WTC11 (cell line): ENCODE results near the gene NIPAL4. TPM values are rescaled to one million over a fixed set of nuclear protein-coding genes. Genes with fewer than 3 reads are reported as not detected.
"Not testable (repeated sequence)": the region's sequence is repeated elsewhere in the genome, so short reads cannot be mapped to it uniquely, and the experiment has no call there.

Experiments used
- ATAC-seq: fragments of 200-7000 bp; cut with Tn5 transposase; 2 replicates; pipeline ENCODE4 v1.10.0; 2021; ENCODE audit warnings: mild to moderate bottlenecking, moderate library complexity
- CTCF ChIA-PET: fragments of 300-600 bp; sonication (Branson Sonifier 250); formaldehyde crosslinking; loops from one replicate; lab custom pipeline; 2021; ENCODE audit warnings: antibody characterized with exemption; lab: Charles Lee
- POLR2A ChIA-PET: fragments of 350-600 bp; sonication (Branson Sonifier 250); formaldehyde crosslinking; loops from one replicate; lab custom pipeline; 2021; ENCODE audit warnings: antibody characterized with exemption; lab: Charles Lee
- DNase-seq: peaks from one replicate; pipeline ENCODE4 v3.0.0; 2021; ENCODE audit warnings: low spot score
- H3K27ac Mint-ChIP-seq: 2 replicates; pipeline ENCODE4 v1.8.0; 2021; ENCODE audit warnings: mixed read lengths
- H3K27me3 Mint-ChIP-seq: 2 replicates; pipeline ENCODE4 v1.8.0; 2021; ENCODE audit warnings: low read depth, mild to moderate bottlenecking, moderate library complexity, mixed read lengths
- H3K36me3 Mint-ChIP-seq: 2 replicates; pipeline ENCODE4 v1.8.0; 2021; ENCODE audit warnings: mixed read lengths
- H3K4me1 Mint-ChIP-seq: 2 replicates; pipeline ENCODE4 v1.8.0; 2022; ENCODE audit warnings: mixed read lengths
- H3K4me3 Mint-ChIP-seq: 2 replicates; pipeline ENCODE4 v1.8.0; 2021; ENCODE audit warnings: mild to moderate bottlenecking, moderate library complexity, mixed read lengths
- H3K9me3 Mint-ChIP-seq: 2 replicates; pipeline ENCODE4 v1.8.0; 2021; ENCODE audit warnings: mixed read lengths
- ELF4 ChIP-seq: sonication (generic); formaldehyde crosslinking; IDR thresholded peaks from 2 replicates; pipeline ENCODE4 v1.8.1; 2022; ENCODE audit warnings: low read depth, mild to moderate bottlenecking, moderate library complexity, missing genetic modification reagents
- EMX1 ChIP-seq: fragments of 250-450 bp; sonication (Bioruptor Pico); IDR thresholded peaks from 2 replicates; pipeline ENCODE4 v1.8.0; 2021; ENCODE audit warnings: mild to moderate bottlenecking
- ETV6 ChIP-seq: sonication (generic); formaldehyde crosslinking; IDR thresholded peaks from 2 replicates; pipeline ENCODE4 v1.8.1; 2022; ENCODE audit warnings: mild to moderate bottlenecking, missing genetic modification reagents
- FOXJ3 ChIP-seq: sonication (generic); formaldehyde crosslinking; IDR thresholded peaks from 2 replicates; pipeline ENCODE4 v1.9.0; 2021; ENCODE audit warnings: missing genetic modification reagents, mild to moderate bottlenecking, borderline replicate concordance
- MYBL2 ChIP-seq: sonication (generic); formaldehyde crosslinking; IDR thresholded peaks from 2 replicates; pipeline ENCODE4 v1.8.1; 2023; ENCODE audit warnings: mild to moderate bottlenecking, moderate library complexity, missing genetic modification reagents
- NR3C1 ChIP-seq: sonication (generic); formaldehyde crosslinking; conservative IDR thresholded peaks from 2 replicates; pipeline ENCODE4 v1.8.1; 2023; ENCODE audit warnings: low read depth, mild to moderate bottlenecking, missing genetic modification reagents
- RELA ChIP-seq: sonication (generic); formaldehyde crosslinking; IDR thresholded peaks from 2 replicates; pipeline ENCODE4 v1.8.1; 2022; ENCODE audit warnings: missing genetic modification reagents, mild to moderate bottlenecking, borderline replicate concordance
- RORB ChIP-seq: fragments of 250-450 bp; sonication (Bioruptor Pico); IDR thresholded peaks from 2 replicates; pipeline ENCODE4 v1.9.0; 2021; ENCODE audit warnings: mild to moderate bottlenecking
- SMAD4 ChIP-seq: sonication (generic); formaldehyde crosslinking; IDR thresholded peaks from 2 replicates; pipeline ENCODE4 v1.8.0; 2022; ENCODE audit warnings: mild to moderate bottlenecking, missing genetic modification reagents
- SOX15 ChIP-seq: fragments of 250-450 bp; sonication (Bioruptor Pico); IDR thresholded peaks from 2 replicates; pipeline ENCODE4 v1.9.0; 2021; ENCODE audit warnings: mild to moderate bottlenecking
- total RNA-seq: library from RNA; stranded (reverse); gene quantifications from 3 replicates; pipeline ENCODE4 v1.2.3, GENCODE V29; 2021
- TF ChIP-seq, protein P1 (sequence below): sonication (generic); formaldehyde crosslinking; IDR thresholded peaks from 2 replicates; pipeline ENCODE4 v1.8.1; 2023; ENCODE audit warnings: mild to moderate bottlenecking, missing genetic modification reagents
- TF ChIP-seq, protein P2 (sequence below): fragments of 250-450 bp; sonication (Bioruptor Pico); IDR thresholded peaks from 2 replicates; pipeline ENCODE4 v1.9.0; 2021; ENCODE audit warnings: mild to moderate bottlenecking, borderline replicate concordance
- TF ChIP-seq, protein P3 (sequence below): fragments of 200-600 bp; IDR thresholded peaks from 2 replicates; pipeline ENCODE4 v1.8.0; 2022; ENCODE audit warnings: antibody characterized with exemption
- TF ChIP-seq, protein P4 (sequence below): sonication (generic); formaldehyde crosslinking; IDR thresholded peaks from 2 replicates; pipeline ENCODE4 v1.8.1; 2023; ENCODE audit warnings: mild to moderate bottlenecking, missing genetic modification reagents, borderline replicate concordance
- TF ChIP-seq, protein P5 (sequence below): sonication (generic); formaldehyde crosslinking; IDR thresholded peaks from 2 replicates; pipeline ENCODE4 v1.8.1; 2023; ENCODE audit warnings: mild to moderate bottlenecking, missing genetic modification reagents, moderate library complexity
- TF ChIP-seq, protein P6 (sequence below): sonication (generic); formaldehyde crosslinking; IDR thresholded peaks from 2 replicates; pipeline ENCODE4 v1.8.1; 2022; ENCODE audit warnings: low read depth, missing genetic modification reagents, borderline replicate concordance

NIPAL4 gene
- total RNA-seq, 1 experiment from 2014 or later = not detected

DNA sequence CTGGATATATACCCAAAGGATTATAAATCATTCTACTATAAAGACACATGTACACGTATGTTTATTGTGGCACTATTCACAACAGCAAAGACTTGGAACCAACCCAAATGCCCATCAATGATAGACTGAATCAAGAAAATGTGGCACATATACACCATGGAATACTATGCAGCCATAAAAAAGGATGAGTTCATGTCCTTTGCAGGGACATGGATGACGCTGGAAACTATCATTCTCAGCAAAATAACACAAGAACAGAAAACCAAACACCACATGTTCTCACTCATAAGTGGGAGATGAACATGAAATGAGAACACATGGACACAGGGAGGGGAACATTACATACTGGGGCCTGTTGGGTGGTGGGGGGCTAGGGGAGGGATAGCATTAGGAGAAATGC lies 22.7 kb downstream of the NIPAL4 start:
- H3K4me1 Mint-ChIP-seq = peaks cover 20% of the 10 kb centered on the region
- POLR2A ChIA-PET, DNase-seq, ATAC-seq, H3K27ac Mint-ChIP-seq, CTCF ChIA-PET, H3K27me3 Mint-ChIP-seq, H3K4me3 Mint-ChIP-seq, H3K9me3 Mint-ChIP-seq, H3K36me3 Mint-ChIP-seq: not testable (repeated sequence)

DNA sequence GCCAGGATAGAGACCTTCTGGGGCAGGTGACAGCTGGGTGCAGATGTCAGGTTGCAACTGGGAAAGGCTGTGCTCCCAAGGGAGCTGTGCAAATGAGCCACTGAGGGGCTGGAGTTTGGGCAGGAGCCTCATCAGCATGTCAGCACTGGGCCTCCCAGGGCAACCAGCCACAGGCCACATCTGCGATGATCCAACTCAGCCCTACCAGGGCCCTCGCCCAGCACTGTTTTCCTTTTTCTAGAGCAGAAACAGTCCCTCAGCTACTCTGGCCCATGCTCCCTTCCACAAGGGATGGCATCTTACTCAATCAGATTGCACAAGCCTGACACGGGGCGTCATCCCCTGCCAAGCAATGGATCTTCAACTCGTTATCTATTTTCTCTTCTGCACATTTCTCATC lies 24.8 kb downstream of the NIPAL4 start:
- Mint-ChIP-seq H3K4me3 (no peak overlapping the region), H3K27me3 (no peaks in the 10 kb centered on the region), H3K9me3 (peaks cover 3% of the 10 kb centered on the region; the same call in 1 of the 2 replicates), H3K27ac (no peak overlapping the region), H3K4me1 (peaks cover 2% of the 10 kb centered on the region), H3K36me3 (peaks cover 11% of the 10 kb centered on the region)
- ATAC-seq = no peak
- no peak for DNase-seq
- ChIA-PET POLR2A (no interaction called here), CTCF (interaction anchor here (0.8 to 1.8 kb wide), 4 partner anchors 13 to 181 kb away, joined by 3 to 6 read pairs (median 4); no protein-coding TSS in a partner anchor)
- TF ChIP-seq, protein P1, sequence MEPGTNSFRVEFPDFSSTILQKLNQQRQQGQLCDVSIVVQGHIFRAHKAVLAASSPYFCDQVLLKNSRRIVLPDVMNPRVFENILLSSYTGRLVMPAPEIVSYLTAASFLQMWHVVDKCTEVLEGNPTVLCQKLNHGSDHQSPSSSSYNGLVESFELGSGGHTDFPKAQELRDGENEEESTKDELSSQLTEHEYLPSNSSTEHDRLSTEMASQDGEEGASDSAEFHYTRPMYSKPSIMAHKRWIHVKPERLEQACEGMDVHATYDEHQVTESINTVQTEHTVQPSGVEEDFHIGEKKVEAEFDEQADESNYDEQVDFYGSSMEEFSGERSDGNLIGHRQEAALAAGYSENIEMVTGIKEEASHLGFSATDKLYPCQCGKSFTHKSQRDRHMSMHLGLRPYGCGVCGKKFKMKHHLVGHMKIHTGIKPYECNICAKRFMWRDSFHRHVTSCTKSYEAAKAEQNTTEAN (CRISPR knock-in tag) = no peak
- TF ChIP-seq, protein P2, sequence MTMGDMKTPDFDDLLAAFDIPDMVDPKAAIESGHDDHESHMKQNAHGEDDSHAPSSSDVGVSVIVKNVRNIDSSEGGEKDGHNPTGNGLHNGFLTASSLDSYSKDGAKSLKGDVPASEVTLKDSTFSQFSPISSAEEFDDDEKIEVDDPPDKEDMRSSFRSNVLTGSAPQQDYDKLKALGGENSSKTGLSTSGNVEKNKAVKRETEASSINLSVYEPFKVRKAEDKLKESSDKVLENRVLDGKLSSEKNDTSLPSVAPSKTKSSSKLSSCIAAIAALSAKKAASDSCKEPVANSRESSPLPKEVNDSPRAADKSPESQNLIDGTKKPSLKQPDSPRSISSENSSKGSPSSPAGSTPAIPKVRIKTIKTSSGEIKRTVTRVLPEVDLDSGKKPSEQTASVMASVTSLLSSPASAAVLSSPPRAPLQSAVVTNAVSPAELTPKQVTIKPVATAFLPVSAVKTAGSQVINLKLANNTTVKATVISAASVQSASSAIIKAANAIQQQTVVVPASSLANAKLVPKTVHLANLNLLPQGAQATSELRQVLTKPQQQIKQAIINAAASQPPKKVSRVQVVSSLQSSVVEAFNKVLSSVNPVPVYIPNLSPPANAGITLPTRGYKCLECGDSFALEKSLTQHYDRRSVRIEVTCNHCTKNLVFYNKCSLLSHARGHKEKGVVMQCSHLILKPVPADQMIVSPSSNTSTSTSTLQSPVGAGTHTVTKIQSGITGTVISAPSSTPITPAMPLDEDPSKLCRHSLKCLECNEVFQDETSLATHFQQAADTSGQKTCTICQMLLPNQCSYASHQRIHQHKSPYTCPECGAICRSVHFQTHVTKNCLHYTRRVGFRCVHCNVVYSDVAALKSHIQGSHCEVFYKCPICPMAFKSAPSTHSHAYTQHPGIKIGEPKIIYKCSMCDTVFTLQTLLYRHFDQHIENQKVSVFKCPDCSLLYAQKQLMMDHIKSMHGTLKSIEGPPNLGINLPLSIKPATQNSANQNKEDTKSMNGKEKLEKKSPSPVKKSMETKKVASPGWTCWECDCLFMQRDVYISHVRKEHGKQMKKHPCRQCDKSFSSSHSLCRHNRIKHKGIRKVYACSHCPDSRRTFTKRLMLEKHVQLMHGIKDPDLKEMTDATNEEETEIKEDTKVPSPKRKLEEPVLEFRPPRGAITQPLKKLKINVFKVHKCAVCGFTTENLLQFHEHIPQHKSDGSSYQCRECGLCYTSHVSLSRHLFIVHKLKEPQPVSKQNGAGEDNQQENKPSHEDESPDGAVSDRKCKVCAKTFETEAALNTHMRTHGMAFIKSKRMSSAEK (CRISPR knock-in tag) = no peak
- TF ChIP-seq FOXJ3 (no peak), NR3C1 (CRISPR knock-in tag) (no peak), EMX1 (CRISPR knock-in tag) (no peak), RORB (no peak), ETV6 (CRISPR knock-in tag) (no peak), RELA (CRISPR knock-in tag) (no peak), SOX15 (no peak), SMAD4 (CRISPR knock-in tag) (no peak), MYBL2 (CRISPR knock-in tag) (no peak), ELF4 (CRISPR knock-in tag) (no peak)
- TF ChIP-seq, protein P3, sequence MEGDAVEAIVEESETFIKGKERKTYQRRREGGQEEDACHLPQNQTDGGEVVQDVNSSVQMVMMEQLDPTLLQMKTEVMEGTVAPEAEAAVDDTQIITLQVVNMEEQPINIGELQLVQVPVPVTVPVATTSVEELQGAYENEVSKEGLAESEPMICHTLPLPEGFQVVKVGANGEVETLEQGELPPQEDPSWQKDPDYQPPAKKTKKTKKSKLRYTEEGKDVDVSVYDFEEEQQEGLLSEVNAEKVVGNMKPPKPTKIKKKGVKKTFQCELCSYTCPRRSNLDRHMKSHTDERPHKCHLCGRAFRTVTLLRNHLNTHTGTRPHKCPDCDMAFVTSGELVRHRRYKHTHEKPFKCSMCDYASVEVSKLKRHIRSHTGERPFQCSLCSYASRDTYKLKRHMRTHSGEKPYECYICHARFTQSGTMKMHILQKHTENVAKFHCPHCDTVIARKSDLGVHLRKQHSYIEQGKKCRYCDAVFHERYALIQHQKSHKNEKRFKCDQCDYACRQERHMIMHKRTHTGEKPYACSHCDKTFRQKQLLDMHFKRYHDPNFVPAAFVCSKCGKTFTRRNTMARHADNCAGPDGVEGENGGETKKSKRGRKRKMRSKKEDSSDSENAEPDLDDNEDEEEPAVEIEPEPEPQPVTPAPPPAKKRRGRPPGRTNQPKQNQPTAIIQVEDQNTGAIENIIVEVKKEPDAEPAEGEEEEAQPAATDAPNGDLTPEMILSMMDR = no peak
- TF ChIP-seq, protein P4, sequence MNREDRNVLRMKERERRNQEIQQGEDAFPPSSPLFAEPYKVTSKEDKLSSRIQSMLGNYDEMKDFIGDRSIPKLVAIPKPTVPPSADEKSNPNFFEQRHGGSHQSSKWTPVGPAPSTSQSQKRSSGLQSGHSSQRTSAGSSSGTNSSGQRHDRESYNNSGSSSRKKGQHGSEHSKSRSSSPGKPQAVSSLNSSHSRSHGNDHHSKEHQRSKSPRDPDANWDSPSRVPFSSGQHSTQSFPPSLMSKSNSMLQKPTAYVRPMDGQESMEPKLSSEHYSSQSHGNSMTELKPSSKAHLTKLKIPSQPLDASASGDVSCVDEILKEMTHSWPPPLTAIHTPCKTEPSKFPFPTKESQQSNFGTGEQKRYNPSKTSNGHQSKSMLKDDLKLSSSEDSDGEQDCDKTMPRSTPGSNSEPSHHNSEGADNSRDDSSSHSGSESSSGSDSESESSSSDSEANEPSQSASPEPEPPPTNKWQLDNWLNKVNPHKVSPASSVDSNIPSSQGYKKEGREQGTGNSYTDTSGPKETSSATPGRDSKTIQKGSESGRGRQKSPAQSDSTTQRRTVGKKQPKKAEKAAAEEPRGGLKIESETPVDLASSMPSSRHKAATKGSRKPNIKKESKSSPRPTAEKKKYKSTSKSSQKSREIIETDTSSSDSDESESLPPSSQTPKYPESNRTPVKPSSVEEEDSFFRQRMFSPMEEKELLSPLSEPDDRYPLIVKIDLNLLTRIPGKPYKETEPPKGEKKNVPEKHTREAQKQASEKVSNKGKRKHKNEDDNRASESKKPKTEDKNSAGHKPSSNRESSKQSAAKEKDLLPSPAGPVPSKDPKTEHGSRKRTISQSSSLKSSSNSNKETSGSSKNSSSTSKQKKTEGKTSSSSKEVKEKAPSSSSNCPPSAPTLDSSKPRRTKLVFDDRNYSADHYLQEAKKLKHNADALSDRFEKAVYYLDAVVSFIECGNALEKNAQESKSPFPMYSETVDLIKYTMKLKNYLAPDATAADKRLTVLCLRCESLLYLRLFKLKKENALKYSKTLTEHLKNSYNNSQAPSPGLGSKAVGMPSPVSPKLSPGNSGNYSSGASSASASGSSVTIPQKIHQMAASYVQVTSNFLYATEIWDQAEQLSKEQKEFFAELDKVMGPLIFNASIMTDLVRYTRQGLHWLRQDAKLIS (CRISPR knock-in tag) = no peak
- TF ChIP-seq, protein P5, sequence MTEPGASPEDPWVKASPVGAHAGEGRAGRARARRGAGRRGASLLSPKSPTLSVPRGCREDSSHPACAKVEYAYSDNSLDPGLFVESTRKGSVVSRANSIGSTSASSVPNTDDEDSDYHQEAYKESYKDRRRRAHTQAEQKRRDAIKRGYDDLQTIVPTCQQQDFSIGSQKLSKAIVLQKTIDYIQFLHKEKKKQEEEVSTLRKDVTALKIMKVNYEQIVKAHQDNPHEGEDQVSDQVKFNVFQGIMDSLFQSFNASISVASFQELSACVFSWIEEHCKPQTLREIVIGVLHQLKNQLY (CRISPR knock-in tag) = no peak
- TF ChIP-seq, protein P6, sequence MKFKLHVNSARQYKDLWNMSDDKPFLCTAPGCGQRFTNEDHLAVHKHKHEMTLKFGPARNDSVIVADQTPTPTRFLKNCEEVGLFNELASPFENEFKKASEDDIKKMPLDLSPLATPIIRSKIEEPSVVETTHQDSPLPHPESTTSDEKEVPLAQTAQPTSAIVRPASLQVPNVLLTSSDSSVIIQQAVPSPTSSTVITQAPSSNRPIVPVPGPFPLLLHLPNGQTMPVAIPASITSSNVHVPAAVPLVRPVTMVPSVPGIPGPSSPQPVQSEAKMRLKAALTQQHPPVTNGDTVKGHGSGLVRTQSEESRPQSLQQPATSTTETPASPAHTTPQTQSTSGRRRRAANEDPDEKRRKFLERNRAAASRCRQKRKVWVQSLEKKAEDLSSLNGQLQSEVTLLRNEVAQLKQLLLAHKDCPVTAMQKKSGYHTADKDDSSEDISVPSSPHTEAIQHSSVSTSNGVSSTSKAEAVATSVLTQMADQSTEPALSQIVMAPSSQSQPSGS = no peak
